Caki2 (cell line): ENCODE measurements around the gene GARS1. TPM values are rescaled to one million over a fixed set of nuclear protein-coding genes. Genes with fewer than 3 reads are reported as not detected.

Experiments used
- DNase-seq: peaks from one replicate; pipeline ENCODE4 v3.0.0-alpha.2; 2015; ENCODE audit warnings: low read depth
- in situ Hi-C: cut with HindIII; loops from 2 replicates; pipeline ENCODE4 v1.10.0; 2016; ENCODE audit warnings: low sequenced_read_pairs, low pct_unique_long_range_greater_than_20kb, mixed read lengths
- total RNA-seq: library from RNA; depleted of rRNA; stranded (reverse); fragments of >200 nt; shearing (Covaris generic); gene quantifications from 2 replicates; pipeline ENCODE4 v1.2.3, GENCODE V29; 2014; ENCODE audit warnings: low replicate concordance

GARS1 gene
- total RNA-seq, 1 experiment from 2014 or later = 210 TPM

DNA sequence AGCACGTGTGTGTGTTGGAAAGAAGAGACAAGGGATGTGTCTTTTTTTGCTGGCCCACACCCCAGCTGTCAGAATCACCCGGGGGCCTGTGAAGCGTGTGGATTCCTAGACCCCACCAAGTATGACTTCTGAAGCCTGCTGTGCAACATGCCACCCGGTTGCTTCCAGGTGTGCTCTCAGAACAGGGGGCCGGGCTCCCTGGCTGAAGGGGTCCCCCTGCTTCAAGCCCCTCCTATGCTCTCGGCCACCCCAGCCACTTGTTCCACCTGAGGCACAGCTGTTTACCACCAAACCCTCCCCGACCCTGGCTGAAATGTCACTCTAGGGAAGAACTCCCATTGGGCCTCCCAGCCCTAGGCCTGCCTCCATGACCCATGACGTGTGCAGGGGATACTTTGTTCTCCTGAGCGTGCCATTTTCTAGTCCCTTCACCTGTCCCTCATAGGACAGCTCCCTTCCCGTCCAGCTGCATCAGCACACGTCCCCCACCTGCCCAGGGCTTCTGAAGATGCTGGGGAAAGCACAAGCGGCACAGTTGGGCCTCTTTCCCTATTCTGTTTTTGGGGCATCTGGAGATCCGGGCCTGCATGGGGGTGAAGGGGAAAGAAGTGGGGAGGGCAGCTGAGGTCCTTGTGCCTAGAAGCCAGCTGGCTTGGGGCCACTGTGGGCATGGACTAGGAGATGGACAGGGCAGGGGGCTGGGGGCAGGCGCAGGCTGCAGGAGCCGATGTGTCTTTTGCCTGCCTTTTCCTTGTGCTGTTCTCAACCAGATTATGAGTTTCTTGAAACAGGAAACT, 54.3 kb downstream of the GARS1 start:
- in situ Hi-C loops = no loop called here
- DNase-seq = no peak

DNA sequence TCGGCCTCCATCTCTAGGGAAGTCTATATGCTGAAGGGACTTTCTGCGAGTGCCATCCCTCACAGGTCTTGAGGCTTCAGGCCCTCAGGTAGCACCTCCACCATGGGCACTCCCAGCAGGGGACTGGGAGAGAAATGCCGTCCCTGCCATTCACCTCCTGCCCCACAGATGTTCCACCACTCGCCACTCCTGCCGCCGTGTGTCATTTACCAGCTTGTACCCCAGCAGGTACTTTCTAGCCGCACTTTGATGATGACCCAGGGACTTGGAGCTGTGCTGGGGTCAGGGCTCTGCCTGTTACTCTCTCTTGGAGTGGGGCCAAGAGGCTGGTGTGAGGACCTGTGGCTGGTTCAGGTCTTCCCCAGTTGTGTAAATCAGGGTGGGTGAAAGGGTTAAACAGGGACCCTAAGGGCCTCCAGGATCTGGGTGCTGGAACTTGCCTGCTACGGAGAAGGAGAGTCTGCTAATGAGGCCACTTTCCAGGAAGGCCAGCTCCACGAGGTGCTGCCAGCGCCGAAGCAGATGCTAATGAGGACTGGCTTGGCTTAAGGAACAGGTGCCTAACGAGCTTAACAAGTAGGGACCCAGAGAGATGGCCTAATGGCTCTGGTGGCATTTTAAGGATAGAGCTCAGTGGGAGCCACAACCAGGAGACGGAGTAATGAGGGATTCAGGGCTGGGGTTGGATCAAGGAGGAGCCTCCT, 55.2 kb downstream of the GARS1 start:
- no peak for DNase-seq
- in situ Hi-C loops = no loop called here

DNA sequence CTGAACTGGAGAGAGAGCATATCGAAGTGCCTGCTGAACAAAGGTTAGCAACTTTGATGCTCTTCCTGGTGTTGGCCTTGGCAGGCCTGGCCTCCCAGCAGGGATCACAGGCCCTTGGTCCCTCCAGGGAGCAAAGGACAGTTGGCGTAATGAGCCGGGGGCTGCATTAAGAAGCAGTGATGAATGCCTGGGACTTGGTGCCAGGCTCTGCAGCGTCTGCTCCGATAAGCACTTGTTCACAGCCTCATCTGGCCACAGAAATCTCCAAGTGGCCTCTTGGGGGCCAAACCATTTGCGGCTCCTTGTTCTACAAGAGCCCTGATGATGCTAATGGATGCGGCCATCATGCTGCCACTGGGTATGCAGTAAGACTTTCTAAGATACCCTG, 55.7 kb downstream of the GARS1 start:
- DNase-seq = no peak
- in situ Hi-C loops = no loop called here

DNA sequence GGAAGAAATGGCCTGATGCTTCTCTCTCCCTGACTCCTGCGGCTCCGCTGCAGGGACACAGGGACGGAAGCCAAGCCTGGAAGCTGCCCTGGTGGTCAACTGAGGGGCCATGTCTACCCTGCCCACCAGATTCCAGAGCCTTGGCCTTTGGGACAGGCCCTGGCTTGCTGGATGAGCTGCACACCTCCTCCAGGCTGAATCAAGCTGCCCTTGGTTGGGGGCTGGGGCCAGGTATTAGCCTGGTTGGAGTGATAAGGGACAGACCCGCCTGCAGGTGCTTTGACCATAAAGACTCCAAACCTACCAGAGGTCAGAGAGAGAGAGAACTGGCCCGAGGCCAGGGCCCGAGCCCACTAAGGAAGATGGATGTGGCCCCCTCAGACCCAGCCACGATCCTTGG, 57.5 kb downstream of the GARS1 start:
- in situ Hi-C loops = no loop called here
- DNase-seq = no peak

DNA sequence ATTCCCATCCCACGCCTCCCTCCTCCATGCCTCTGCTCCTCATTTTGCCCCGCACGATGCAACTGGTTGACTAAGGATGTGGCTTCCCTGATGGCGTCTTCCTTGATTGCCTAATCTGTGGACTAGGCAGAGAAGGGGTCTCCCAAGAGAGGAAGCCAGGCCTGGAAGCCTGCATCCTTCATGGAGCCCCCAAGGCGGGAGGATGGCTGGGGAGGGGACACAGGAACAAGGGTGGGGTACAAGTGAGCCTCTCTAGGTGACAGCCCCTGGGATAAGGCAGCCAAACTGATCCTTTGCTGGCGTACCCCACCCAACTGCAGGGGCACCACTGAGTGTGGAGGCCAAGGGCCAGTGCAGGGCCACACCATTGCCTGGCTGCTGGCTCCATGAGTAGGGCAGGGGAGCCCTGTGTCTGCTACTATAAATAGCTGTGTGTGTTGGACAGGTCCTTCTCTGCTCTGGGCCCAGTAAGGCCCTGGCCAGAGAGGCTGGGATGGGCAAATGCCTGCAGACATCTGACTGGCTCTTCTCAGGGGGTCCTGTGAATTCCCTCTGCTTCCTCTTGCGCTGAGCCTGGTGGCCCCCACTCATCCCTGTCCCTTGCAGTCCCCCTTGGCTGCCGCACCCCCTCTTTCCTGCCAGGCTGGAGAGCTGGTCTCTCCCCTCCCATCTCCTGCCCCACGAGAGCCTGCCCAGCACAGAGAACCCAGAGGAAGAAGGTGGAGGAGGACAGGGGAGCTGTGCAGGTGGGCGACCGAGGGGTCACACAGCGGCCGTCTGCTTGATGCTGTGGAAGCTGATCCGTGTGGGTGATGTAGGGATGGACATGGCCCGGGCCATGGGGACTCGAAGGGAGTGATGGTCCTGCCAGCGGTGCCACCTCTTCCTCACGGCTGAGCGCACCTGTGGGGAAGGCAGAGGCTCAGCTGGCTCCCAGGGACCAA, 58.3 kb downstream of the GARS1 start:
- in situ Hi-C loops = no loop called here
- DNase-seq = no peak

DNA sequence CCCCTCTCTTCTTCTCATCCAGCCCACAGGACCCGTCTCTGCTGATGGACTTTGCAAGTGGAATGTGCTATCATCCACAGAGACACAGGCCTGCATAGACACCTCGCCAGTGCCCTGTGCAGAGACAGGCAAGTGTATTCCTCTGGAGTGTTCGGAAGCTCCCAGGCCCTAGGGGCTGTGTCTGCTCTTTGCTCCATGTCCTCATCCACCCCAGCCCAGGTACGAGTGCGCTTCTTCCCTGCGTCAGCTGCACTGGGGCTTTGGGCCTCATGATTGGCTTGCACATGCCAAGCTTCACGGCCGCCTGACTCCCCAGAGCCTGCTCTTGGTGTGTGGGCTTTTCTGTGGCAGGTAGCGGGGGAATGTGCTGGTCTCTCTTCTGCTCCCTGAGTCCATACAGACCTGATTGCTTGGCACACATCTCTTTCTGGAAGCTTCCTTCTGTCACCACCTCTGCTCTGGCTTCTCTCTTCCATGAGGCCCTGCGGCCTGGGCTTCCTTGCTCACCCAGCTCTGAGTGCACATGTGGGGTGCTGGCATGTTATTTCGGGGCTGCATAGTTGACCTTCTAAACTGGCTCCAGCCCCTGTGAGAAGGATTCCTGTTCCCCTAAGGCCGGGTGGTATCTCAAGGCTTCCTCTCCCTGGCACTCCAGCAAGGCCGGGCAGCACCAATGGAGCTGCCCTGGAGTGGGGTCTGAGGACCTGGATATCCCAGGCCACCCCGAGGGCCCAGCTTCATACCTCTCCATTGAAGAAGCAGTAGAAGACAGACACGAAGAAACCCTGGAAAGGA, 59.8 kb downstream of the GARS1 start:
- DNase-seq = no peak
- in situ Hi-C loops = no loop called here

DNA sequence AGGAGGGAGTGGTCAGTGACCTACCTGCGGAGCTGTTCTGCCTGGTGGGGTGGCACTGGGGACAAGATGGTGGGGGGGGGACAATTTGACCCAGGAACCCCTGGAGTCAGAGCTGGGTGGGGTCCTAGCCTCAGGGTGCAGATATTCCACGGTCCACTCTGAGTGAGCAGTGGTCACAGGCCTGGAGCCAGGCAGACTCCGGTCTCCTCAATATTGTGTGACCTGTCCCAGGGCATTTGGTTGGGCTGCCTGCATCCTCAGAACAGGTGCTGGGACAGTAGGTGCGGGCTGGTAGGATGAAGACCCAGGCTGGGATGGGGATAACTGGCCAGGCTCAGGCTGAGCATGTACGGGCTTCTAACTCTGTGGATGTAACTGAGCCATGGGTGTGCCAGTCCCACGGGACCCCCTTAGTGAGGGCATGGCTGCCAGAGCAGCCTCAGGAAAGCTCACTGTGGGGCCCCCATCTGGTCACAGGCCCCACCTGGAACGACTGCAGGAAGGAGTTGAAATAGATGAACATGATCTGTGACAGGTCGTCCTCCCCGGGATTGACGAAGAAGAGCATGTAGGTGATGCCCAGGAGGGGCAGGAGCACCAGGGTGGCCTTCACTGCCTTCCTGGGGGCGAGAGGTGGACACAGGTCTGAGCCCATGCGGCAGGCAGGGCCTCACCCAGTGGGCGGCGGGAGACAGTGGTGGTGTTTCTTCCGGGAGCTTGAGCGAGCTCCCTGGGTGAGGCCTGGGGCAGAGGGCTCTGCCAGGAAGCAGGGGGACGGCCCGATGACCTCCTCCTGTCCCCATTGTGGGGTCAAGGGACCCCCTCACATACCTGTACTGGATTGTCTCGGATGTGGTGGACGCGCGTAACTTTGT, 60.7 kb downstream of the GARS1 start:
- in situ Hi-C loops = no loop called here
- DNase-seq = no peak

DNA sequence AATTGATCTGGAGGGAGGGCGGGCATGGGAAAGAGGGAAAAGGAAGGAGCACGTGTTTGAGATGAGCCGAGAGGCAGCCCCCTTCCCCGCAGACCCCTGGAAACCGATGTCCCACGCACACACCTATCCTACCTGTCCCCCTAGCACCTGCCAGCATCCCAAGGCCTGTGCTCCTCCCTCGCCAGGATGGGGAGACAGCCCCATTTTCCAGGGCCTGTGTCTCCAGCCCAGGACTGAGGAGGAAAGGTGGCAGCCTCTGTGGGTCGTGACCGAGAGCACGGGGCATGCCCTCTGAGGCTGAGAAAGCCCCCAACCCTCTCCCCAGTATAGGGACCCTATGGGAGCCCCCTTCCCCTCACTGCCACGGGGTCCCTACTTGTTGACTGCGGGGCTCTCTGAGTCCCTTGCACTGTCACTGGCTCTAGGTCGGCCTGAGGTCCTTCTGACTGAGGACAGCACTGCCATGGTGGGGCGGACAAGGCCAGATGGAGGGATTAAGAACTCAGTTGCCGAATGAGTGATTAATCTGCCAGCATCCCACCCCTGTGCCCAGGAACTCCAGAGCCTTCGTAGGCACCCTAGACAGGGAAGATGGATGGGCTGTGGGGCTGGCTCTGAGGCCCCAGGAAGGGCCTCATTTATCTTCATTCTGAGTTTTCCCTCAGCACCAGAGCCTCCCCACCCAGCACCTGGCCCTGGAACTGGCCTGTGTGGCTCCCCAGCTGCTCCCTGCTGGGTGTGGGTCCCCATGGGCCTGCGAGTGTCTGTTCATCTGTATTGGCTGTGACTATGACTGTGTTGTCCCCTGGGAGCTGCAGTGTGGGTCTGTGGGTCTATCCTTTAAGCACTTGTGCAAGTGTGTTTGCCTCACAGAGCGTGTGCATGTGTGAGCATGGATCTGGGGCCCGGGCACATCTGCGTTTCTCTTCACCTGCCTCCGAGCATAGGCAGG, 61.6 kb downstream of the GARS1 start:
- in situ Hi-C loops = no loop called here
- no peak for DNase-seq

DNA sequence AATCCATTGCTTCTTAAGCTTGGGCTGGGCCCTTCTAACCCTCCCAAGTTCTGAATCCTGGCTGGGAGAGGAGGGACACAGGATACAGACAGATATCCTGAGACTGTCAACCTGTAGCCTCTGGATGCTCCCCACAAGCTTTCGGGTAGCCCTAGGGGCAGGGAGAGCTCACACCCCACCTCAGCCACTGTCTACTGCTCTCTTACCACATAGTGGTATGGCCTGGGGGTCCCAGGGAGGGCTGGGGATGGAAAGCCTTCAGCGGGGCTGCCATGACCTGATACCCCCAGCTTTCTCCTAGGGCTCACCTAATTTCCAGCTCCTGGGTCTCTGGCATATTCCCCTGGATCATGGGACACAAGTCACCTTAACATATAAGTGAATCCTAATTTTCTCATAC, 62.5 kb downstream of the GARS1 start:
- no peak for DNase-seq
- in situ Hi-C loops = no loop called here

DNA sequence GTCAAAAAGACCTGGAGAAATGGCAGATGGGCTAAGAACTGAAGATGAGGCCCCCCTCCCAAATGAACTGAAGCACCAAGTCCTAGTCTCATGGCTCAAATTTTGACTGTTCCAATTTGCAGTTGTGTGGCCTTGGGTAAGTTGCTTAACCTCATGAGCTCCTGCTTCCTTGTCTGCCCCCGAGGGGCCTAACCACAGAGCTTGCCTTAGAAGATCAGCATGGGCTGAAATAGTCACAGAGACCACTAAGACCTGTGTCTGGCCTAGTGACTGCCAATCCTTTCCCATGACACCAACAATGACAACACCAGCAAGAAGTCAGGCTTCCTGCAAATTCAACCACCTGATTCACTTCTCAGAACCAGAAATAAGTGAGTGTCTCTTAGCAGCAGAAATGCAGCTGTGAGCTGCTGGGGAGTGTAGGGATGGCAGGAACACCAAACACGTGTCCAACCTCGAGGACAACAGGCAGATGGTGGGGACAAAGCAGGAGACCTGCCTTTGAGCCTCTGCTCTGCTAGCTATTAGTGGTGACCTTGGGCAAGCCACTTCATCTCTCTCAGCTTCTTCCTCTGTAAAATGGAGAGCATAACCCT, 63.9 kb downstream of the GARS1 start:
- DNase-seq = no peak
- in situ Hi-C loops = no loop called here

DNA sequence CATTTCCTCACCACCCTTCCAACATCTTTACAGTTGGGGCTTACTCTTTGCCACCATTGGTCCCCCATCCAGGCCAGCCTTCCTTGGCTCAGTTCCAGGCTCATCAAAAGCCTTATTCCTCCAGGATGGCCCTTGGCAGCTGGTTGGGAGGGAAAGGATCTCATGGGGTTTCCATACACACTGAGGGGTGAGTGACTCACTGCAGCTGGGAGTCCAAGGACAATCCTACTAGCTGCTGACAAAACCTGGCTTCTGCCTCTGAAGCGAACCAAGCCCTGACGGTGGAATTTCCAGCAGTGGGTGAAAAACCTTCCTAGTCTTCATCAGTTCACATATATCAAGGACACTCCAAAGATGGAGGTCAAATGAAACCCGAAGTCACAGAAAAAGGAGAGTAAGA, 64.6 kb downstream of the GARS1 start:
- DNase-seq = no peak
- in situ Hi-C loops = no loop called here

DNA sequence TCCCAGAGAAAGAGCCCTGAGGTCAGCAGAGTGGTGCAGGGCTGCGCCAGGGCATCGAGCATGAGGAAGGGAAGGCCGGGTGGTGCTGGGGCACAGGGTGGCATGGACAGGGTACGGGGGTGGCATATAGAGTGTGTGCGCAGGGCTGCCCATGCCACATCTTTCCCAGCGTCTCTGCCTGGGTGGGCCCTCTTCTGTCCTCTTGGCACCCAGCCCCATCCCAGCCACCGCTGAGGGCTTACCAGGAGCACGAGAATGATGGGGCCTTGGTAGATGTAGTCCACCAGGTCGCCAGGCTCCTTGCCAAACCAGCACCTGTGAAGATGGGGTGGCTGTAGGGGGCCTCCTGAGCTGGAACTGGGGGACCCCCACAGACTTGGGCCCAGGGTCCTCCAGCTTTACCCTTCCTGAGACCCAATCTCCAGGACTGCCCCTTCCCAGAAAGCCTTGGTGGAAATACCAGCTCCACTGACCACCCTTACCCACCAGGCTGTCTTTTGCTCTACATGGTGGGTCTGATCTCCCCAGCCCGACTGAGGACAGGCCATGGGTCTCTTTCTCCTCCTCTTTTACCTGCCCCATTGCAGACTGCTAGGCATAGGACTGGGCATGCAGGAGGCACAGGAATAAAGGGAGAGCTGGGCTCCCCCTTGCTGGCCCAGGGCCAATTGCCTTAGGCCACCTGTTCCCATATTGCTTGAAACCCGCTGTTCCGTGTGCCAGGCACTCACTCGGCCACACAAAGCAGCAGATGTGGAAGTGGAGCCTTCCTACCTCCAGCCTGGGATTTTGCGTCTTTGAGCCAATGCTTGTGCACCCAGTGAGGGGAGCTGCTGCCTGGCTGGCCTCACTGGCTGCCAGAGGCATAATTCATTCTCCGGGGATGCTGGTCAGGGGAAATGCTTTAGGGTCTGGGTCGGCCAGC, 65.9 kb downstream of the GARS1 start:
- DNase-seq = no peak
- in situ Hi-C loops = no loop called here

DNA sequence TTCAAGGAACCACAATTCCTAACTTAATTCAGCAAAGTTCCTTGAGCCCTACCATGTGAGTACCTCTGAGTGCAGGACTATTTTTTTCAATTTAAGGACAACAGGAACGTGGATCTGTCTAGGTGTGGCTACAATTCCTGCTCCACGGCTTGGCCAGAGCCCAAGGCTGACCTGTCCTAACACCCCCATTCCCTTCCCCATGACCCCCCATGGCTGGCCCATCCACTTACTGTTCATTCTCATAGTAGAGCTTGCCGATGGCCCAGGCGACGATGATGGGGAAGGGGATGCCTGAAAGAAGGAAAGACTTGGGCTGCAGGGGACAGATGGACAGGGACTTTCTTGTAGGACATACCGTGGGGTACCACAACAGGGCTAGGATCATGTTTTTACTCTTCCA, 67.2 kb downstream of the GARS1 start:
- DNase-seq = no peak
- in situ Hi-C loops = no loop called here

DNA sequence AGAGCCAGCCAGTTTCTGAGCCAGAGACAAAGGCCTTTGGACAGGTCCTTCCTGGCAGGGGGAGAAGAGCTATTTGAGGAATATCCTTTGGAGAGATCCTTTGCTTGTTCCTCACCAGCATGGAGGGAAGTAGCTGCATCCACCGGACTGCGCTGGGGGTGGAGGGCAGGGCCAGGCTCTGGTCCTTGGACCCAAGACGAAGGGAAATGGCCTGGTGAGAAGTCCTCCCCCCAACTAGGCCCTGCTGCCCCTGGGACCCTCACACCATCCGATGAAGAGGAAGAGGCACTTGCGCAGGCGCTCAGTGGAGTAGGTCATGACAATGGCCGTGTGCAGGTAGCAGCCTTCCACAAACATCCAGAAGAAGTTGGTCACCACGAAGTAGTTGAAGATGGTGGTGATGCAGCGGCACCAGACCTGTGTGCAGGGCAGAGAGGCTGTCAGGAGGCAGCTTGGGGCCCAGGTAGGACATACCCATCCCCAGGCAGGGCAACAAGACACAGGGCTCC, 67.8 kb downstream of the GARS1 start:
- in situ Hi-C loops = no loop called here
- no peak for DNase-seq

DNA sequence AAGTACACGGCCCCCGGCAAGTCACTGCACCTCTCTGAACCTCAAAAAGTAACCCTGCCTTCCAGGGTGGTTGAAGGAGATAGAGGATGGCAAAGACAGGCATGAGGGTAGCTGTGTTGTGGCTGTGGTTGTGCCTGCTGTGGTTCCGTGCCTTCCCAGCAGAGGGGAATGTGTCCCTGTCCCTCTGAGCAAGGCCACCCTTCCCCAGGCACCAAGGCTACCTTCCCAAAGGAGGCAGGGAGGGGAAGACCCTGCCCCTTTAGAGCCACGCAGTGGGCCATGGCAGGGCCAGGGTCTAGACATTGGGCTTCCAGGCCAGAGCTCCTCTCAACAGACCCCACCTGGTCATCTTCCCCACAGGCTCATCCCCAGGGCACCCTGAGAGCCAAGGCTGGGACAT, 68.7 kb downstream of the GARS1 start:
- no peak for DNase-seq
- in situ Hi-C loops = no loop called here
